Liver (tissue), 9 donors: ENCODE data around the gene PLA2G7. TPM values are rescaled to one million over a fixed set of nuclear protein-coding genes. Genes with fewer than 3 reads are reported as not detected.

Experiments
- DNase-seq: peaks from one replicate; pipeline ENCODE4 v3.0.0-alpha.2; 2017; ENCODE audit warnings: low spot score
- H3K27ac ChIP-seq, 2 donors: one replicate each; pipeline ENCODE4 v1.7.0; 2013; ENCODE audit warnings: inconsistent platforms in 2 of 2, low read length in 2 of 2, control low read depth in 1 of 2, low read depth in 1 of 2, mild to moderate bottlenecking in 1 of 2
- H3K27me3 ChIP-seq, 4 donors: one replicate each; pipeline versions ENCODE4 v1.6.1 to v1.7.0; 2013; ENCODE audit warnings: low read length in 3 of 4, inconsistent platforms in 1 of 4, mild to moderate bottlenecking in 1 of 4, moderate library complexity in 1 of 4; ENCODE audit not compliant: control insufficient read depth in 4 of 4, insufficient read depth in 4 of 4
- H3K36me3 ChIP-seq, 4 donors: one replicate each; pipeline versions ENCODE4 v1.6.1 to v1.7.0; 2013; ENCODE audit warnings: low read length in 3 of 4, mild to moderate bottlenecking in 3 of 4, low read depth in 1 of 4, moderate library complexity in 1 of 4; ENCODE audit not compliant: control insufficient read depth in 4 of 4, insufficient read depth in 3 of 4
- H3K4me1 ChIP-seq, 4 donors: one replicate each; pipeline versions ENCODE4 v1.6.1 to v1.7.0; 2013; ENCODE audit warnings: low read length in 3 of 4, mild to moderate bottlenecking in 3 of 4, moderate library complexity in 1 of 4; ENCODE audit not compliant: control insufficient read depth in 4 of 4, insufficient read depth in 4 of 4
- H3K4me3 ChIP-seq, 3 donors: one replicate each; pipeline versions ENCODE4 v1.6.1 to v1.7.0; 2013; ENCODE audit warnings: low read length in 3 of 3, control low read depth in 1 of 3, low read depth in 1 of 3, mild to moderate bottlenecking in 1 of 3
- H3K9ac ChIP-seq, 2 donors: one replicate each; pipeline ENCODE4 v1.7.0; 2013; ENCODE audit warnings: low read length in 2 of 2, mild to moderate bottlenecking in 2 of 2, moderate library complexity in 2 of 2, control low read depth in 1 of 2, low read depth in 1 of 2
- H3K9me3 ChIP-seq, 4 donors: one replicate each; pipeline versions ENCODE4 v1.6.1 to v1.7.0; 2013; ENCODE audit warnings: low read length in 3 of 4; ENCODE audit not compliant: control insufficient read depth in 4 of 4
- FOXA1 ChIP-seq: IDR thresholded peaks from 2 replicates; pipeline ENCODE4 v1.6.1; 2016; ENCODE audit warnings: antibody characterized with exemption
- HNF4A ChIP-seq, 2 donors: conservative IDR thresholded peaks; 2 replicates each; pipeline ENCODE4 v1.6.1; 2016; ENCODE audit warnings: antibody characterized with exemption in 2 of 2, mild to moderate bottlenecking in 2 of 2
- HNF4G ChIP-seq: IDR thresholded peaks from 2 replicates; pipeline ENCODE4 v1.6.1; 2016; ENCODE audit warnings: antibody characterized with exemption
- JUND ChIP-seq, 2 donors: IDR thresholded peaks; 2 replicates each; pipeline ENCODE4 v1.6.1; 2016; ENCODE audit warnings: antibody characterized with exemption in 2 of 2
- RAD21 ChIP-seq, 2 donors: IDR thresholded peaks; 2 replicates each; pipeline ENCODE4 v1.6.1; 2016; ENCODE audit warnings: antibody characterized with exemption in 2 of 2, mild to moderate bottlenecking in 2 of 2
- SP1 ChIP-seq: IDR thresholded peaks from 2 replicates; pipeline ENCODE4 v1.6.1; 2018; ENCODE audit warnings: antibody characterized with exemption, mild to moderate bottlenecking
- YY1 ChIP-seq: IDR thresholded peaks from 2 replicates; pipeline ENCODE4 v1.6.1; 2016; ENCODE audit warnings: antibody characterized with exemption, mild to moderate bottlenecking
- WGBS: extraction: QIAGEN DNeasy Blood & Tissue Kit; methylation state at CpG from one replicate; pipeline ENCODE4 v1.1.7; 2013; 5-methylcytosine and 5-hydroxymethylcytosine counted together
- polyA plus RNA-seq, 2 donors: library from polyadenylated mRNA; stranded (reverse) in 1 of 2; unstranded in 1 of 2; fragments of 200-250 nt in 1 of 2; fragments of >200 nt in 1 of 2; fragmentation: Nextera tagmentation in 1 of 2; extraction: Ambion mirVana in 1 of 2; gene quantifications; one replicate each; pipeline versions ENCODE4 v1.2.1 to v1.2.3, GENCODE V29; 2013 to 2015
- total RNA-seq, 2 donors: library from RNA; depleted of rRNA; stranded (reverse); fragments of >200 nt; gene quantifications; one replicate each; pipeline ENCODE4 v1.2.3, GENCODE V29; 2014
- TF ChIP-seq, protein P1 (sequence below): IDR thresholded peaks from 2 replicates; pipeline ENCODE4 v1.6.1; 2016; ENCODE audit warnings: antibody characterized with exemption
- donor health status: healthy.
- donor health status: healthy.
- donor health status: healthy.
- donor health status: healthy.
- donor health status: healthy.

The PLA2G7 gene
- total and polyA plus RNA-seq, 4 donors = 0.35 to 24.7 (median 1.3) TPM

DNA sequence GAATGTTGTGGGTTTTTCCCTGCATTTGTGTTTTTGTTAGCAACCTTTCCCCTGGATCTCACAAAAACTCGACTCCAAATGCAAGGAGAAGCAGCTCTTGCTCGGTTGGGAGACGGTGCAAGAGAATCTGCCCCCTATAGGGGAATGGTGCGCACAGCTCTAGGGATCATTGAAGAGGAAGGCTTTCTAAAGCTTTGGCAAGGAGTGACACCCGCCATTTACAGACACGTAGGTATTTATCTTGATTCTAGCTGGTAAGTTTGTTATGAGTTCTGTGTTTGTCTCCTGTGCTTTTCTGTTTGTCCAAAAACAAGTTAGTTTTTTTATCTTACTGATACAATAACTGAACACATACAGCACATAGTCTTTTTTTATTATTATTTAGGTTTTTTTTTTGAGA, 79.4 kb downstream of the PLA2G7 start:
- Histone ChIP-seq H3K9ac (no peak overlapping the region), H3K27me3 (no peaks in the 10 kb centered on the region), H3K36me3 (no peaks in the 10 kb centered on the region), H3K4me1 (peaks cover 0 to 17% (median 8%) of the 10 kb centered on the region in 4 donors), H3K9me3 (no peaks in the 10 kb centered on the region), H3K4me3 (no peak overlapping the region), H3K27ac (no peak overlapping the region)
- no peak for TF ChIP-seq HNF4G
- TF ChIP-seq RAD21 (IDR thresholded peaks at IDR 0.05) = no peak
- TF ChIP-seq, protein P1, sequence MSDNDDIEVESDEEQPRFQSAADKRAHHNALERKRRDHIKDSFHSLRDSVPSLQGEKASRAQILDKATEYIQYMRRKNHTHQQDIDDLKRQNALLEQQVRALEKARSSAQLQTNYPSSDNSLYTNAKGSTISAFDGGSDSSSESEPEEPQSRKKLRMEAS = no peak
- TF ChIP-seq HNF4A (conservative IDR thresholded peaks at IDR 0.05) = no peak
- TF ChIP-seq FOXA1 = no peak
- no peak for TF ChIP-seq JUND (IDR thresholded peaks at IDR 0.05)
- no peak for TF ChIP-seq YY1
- no peak for TF ChIP-seq SP1
- no peak for DNase-seq
- WGBS = 74% methylated on average over 6 of the region's 6 CpGs

Other genes with a start within 250 kb of the PLA2G7 start
- 1 to 10 TPM in 1 of 2 donors, under 1 TPM in 1; 0.19 to 8.2 TPM for gene RCAN2, start 243.9 kb downstream of the PLA2G7 start, total RNA-seq
- 1 to 10 TPM; 2.1 to 2.8 TPM for gene RCAN2, start 243.9 kb downstream of the PLA2G7 start, polyA plus RNA-seq
- gene CYP39A1, start 82.6 kb downstream of the PLA2G7 start, total RNA-seq = 10 to 100 TPM; 10.8 to 18.3 TPM
- 10 to 100 TPM; 12.0 to 29.8 TPM for gene CYP39A1, start 82.6 kb downstream of the PLA2G7 start, polyA plus RNA-seq
- gene SLC25A27, start 82.4 kb downstream of the PLA2G7 start, total RNA-seq = 10 to 100 TPM in 1 of 2 donors, 1 to 10 TPM in 1; 4.8 to 24.2 TPM
- gene SLC25A27, start 82.4 kb downstream of the PLA2G7 start, polyA plus RNA-seq = 1 to 10 TPM; 2.5 to 5.0 TPM
- 1 to 10 TPM in 1 of 2 donors, under 1 TPM in 1; 0.09 to 2.0 TPM for gene TDRD6, start 47.5 kb downstream of the PLA2G7 start, total RNA-seq
- gene TDRD6, start 47.5 kb downstream of the PLA2G7 start, polyA plus RNA-seq = under 1 TPM; 0.07 to 0.97 TPM
- not detected for gene ANKRD66, start 11.6 kb upstream of the PLA2G7 start, total RNA-seq
- not detected for gene ANKRD66, start 11.6 kb upstream of the PLA2G7 start, polyA plus RNA-seq
- gene MEP1A, start 58.0 kb upstream of the PLA2G7 start, total RNA-seq = 1 to 10 TPM in 1 of 2 donors, not detected in 1; 1.8 TPM
- gene MEP1A, start 58.0 kb upstream of the PLA2G7 start, polyA plus RNA-seq = under 1 TPM; 0.01 to 0.08 TPM
- gene ADGRF5, start 186.6 kb upstream of the PLA2G7 start, total RNA-seq = 10 to 100 TPM in 1 of 2 donors, 1 to 10 TPM in 1; 4.9 to 19.9 TPM
- 1 to 10 TPM; 7.4 to 7.5 TPM for gene ADGRF5, start 186.6 kb upstream of the PLA2G7 start, polyA plus RNA-seq